ENCODE results near the gene OTOF.

DNA sequence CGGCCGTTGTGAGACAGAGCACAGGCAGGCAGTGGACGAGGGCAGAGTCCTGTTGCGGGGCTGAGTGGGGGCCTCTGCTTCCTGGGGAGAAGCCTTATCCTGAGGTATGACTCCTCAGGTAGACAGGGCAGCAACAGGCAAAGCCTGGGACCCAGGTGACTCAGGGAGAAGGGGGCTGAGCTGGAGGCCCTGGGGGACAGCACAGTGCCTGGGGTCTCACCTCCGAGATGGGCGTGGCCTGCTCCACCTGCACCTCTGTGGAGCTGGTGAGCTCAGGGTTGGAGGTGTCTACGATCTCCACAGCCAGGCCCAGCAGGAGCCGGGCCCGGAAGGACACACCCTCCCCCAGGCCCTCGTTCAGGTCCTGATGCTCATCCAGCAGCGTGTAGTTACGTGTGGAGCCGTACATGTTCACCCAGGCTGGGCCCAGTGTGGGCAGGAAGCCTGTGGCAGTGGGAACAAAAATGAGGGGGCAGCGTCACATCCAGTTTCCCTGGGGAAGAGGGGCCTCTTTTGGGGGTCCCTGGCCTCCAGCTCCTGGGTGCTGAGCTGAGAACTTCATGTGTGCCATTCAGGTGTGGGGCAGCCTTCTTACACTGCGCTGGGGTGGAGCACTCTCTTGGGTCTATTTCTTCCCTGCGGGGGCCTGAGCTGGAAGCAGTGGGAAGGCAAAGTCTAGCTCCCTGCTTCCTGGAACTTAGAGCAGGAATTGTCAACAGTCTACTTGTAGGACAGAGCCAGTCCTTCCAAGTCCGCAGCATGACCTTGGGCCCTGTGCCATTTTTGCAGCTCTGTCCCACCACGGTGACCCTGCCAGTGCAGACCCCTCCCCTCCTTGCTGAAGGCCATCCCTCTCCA lies 2.9 kb upstream of the OTOF start:
- TF ChIP-seq CTCF (conservative IDR thresholded peaks at IDR 0.05; ENCODE audit: low read depth, low read length) (no peak), EZH2 (IDR thresholded peaks at IDR 0.05; ENCODE audit: borderline replicate concordance, low read depth, low read length, poor library complexity, severe bottlenecking) (no peak)

Measured in A673 (cell line).